ENCODE results near the gene ADISSP. TPM values are rescaled to one million over a fixed set of nuclear protein-coding genes. Genes with fewer than 3 reads are reported as not detected.
A peak's percentile ranks its signal among the peaks of the same experiment; 100 is the strongest.

The ADISSP gene
- total and polyA plus RNA-seq, 2 of the 13 experiments (the other 11 are each of a cell fraction or from before 2014, with no cell fraction given), result 38.3 to 90.6 TPM

DNA sequence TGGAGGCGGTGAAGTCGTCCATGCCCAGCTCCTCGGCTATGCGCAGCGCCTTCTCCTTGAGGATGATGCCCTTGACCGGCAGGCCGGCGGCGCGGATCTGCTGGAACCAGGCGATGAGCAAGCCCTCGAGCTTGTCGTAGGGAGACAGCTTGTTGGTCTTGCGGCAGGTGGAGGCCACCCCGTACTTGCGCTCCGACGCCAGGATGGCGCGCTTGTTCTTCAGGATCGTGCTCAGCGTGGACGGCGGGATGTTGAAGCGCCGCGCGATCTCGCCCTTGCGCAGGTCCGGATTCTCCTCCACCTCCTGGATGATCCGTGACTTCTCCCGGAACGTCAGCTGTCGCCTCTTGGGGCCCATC, 18.6 kb upstream of the ADISSP start (continued):
- TF ChIP-seq CENPT (CRISPR knock-in tag; IDR thresholded peaks at IDR 0.05; ENCODE audit: low read depth), result peak; percentile 57; the same call in 1 of the 2 replicates
- TF ChIP-seq CSRNP2 (CRISPR knock-in tag; conservative IDR thresholded peaks at IDR 0.05; ENCODE audit: low read depth), result no peak
- no peak for TF ChIP-seq ZNF549 (CRISPR knock-in tag; IDR thresholded peaks at IDR 0.05)
- TF ChIP-seq TGIF2 (CRISPR knock-in tag; IDR thresholded peaks at IDR 0.05), result no peak
- peak; percentile 50; the same call in 1 of the 2 replicates for TF ChIP-seq NFKB2 (CRISPR knock-in tag; IDR thresholded peaks at IDR 0.05; ENCODE audit: borderline replicate concordance)
- TF ChIP-seq, protein P1, sequence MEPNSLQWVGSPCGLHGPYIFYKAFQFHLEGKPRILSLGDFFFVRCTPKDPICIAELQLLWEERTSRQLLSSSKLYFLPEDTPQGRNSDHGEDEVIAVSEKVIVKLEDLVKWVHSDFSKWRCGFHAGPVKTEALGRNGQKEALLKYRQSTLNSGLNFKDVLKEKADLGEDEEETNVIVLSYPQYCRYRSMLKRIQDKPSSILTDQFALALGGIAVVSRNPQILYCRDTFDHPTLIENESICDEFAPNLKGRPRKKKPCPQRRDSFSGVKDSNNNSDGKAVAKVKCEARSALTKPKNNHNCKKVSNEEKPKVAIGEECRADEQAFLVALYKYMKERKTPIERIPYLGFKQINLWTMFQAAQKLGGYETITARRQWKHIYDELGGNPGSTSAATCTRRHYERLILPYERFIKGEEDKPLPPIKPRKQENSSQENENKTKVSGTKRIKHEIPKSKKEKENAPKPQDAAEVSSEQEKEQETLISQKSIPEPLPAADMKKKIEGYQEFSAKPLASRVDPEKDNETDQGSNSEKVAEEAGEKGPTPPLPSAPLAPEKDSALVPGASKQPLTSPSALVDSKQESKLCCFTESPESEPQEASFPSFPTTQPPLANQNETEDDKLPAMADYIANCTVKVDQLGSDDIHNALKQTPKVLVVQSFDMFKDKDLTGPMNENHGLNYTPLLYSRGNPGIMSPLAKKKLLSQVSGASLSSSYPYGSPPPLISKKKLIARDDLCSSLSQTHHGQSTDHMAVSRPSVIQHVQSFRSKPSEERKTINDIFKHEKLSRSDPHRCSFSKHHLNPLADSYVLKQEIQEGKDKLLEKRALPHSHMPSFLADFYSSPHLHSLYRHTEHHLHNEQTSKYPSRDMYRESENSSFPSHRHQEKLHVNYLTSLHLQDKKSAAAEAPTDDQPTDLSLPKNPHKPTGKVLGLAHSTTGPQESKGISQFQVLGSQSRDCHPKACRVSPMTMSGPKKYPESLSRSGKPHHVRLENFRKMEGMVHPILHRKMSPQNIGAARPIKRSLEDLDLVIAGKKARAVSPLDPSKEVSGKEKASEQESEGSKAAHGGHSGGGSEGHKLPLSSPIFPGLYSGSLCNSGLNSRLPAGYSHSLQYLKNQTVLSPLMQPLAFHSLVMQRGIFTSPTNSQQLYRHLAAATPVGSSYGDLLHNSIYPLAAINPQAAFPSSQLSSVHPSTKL (CRISPR knock-in tag; IDR thresholded peaks at IDR 0.05), result no peak
- no peak for TF ChIP-seq TFAP4 (IDR thresholded peaks at IDR 0.05; ENCODE audit: borderline replicate concordance, low read depth)
- TF ChIP-seq, protein P2, sequence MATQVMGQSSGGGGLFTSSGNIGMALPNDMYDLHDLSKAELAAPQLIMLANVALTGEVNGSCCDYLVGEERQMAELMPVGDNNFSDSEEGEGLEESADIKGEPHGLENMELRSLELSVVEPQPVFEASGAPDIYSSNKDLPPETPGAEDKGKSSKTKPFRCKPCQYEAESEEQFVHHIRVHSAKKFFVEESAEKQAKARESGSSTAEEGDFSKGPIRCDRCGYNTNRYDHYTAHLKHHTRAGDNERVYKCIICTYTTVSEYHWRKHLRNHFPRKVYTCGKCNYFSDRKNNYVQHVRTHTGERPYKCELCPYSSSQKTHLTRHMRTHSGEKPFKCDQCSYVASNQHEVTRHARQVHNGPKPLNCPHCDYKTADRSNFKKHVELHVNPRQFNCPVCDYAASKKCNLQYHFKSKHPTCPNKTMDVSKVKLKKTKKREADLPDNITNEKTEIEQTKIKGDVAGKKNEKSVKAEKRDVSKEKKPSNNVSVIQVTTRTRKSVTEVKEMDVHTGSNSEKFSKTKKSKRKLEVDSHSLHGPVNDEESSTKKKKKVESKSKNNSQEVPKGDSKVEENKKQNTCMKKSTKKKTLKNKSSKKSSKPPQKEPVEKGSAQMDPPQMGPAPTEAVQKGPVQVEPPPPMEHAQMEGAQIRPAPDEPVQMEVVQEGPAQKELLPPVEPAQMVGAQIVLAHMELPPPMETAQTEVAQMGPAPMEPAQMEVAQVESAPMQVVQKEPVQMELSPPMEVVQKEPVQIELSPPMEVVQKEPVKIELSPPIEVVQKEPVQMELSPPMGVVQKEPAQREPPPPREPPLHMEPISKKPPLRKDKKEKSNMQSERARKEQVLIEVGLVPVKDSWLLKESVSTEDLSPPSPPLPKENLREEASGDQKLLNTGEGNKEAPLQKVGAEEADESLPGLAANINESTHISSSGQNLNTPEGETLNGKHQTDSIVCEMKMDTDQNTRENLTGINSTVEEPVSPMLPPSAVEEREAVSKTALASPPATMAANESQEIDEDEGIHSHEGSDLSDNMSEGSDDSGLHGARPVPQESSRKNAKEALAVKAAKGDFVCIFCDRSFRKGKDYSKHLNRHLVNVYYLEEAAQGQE (IDR thresholded peaks at IDR 0.05; ENCODE audit: borderline replicate concordance in 1 of 2, low read depth in 1 of 2, low read length in 2 of 2), result no peak
- TF ChIP-seq DRAP1 (CRISPR knock-in tag; IDR thresholded peaks at IDR 0.05), result no peak
- TF ChIP-seq ZNF724P (CRISPR knock-in tag; IDR thresholded peaks at IDR 0.05; ENCODE audit: borderline replicate concordance), result no peak; the same call in 1 of the 2 replicates
- TF ChIP-seq CCAR2 (optimal IDR thresholded peaks at IDR 0.05; ENCODE audit: low read depth, low read length), result no peak
- no peak for TF ChIP-seq ZNF232 (CRISPR knock-in tag; IDR thresholded peaks at IDR 0.05; ENCODE audit: borderline replicate concordance)
- no peak for TF ChIP-seq SIX1 (CRISPR knock-in tag; IDR thresholded peaks at IDR 0.05; ENCODE audit: borderline replicate concordance)
- TF ChIP-seq PCBP1 (IDR thresholded peaks at IDR 0.05; ENCODE audit: borderline replicate concordance, low read depth, low read length), result no peak
- no peak for TF ChIP-seq TRIM24 (CRISPR knock-in tag; IDR thresholded peaks at IDR 0.05)
- 0 out of 2 replicates have a peak, but pooled peaks have one; percentile 9 for TF ChIP-seq REPIN1 (CRISPR knock-in tag; IDR thresholded peaks at IDR 0.05; ENCODE audit: borderline replicate concordance, low read depth)
- TF ChIP-seq TBP (CRISPR knock-in tag; IDR thresholded peaks at IDR 0.05), result no peak
- TF ChIP-seq ZNF547 (CRISPR knock-in tag; IDR thresholded peaks at IDR 0.05), result 0 out of 2 replicates have a peak, but pooled peaks have one; percentile 16

Data from HepG2 (cell line).